Fibroblast of the aortic adventitia (primary cell): ENCODE results near the gene EXD3. TPM values are rescaled to one million over a fixed set of nuclear protein-coding genes. Genes with fewer than 3 reads are reported as not detected.

Experiments used
- DNase-seq: peaks from one replicate; pipeline ENCODE4 v3.0.0-alpha.2; 2010; ENCODE audit warnings: low read depth
- H3K4me3 ChIP-seq: 2 replicates; pipeline ENCODE4 v1.5.1; 2011; ENCODE audit warnings: low read depth, mild to moderate bottlenecking, control low read depth, low read length, moderate library complexity
- CTCF ChIP-seq: IDR thresholded peaks from 2 replicates; pipeline ENCODE4 v1.5.1; 2011; ENCODE audit warnings: mild to moderate bottlenecking, low read length, control low read depth, inconsistent platforms; ENCODE audit not compliant: insufficient read depth
- total RNA-seq: library from RNA; depleted of rRNA; stranded (reverse); fragments of >200 nt; gene quantifications from 2 replicates; pipeline ENCODE4 v1.2.3, GENCODE V29; 2012; ENCODE audit warnings: low replicate concordance

EXD3 gene
- total RNA-seq, 1 donor = 5.2 TPM

GRCh38 chr9:137311986-137312851 lies 110.7 kb downstream of the EXD3 start:
- no peak for DNase-seq
- H3K4me3 ChIP-seq = no peak overlapping the region
- TF ChIP-seq CTCF = no peak

GRCh38 chr9:137311171-137311985 lies 111.6 kb downstream of the EXD3 start:
- DNase-seq = no peak
- TF ChIP-seq CTCF = no peak
- H3K4me3 ChIP-seq = no peak overlapping the region

- no peak for DNase-seq
- H3K4me3 ChIP-seq = no peak overlapping the region
- no peak for TF ChIP-seq CTCF
Observed at GRCh38 chr9:137310189-137311052, 112.5 kb downstream of the EXD3 start.

GRCh38 chr9:137309368-137310188 lies 113.4 kb downstream of the EXD3 start:
- H3K4me3 ChIP-seq = no peak overlapping the region
- no peak for TF ChIP-seq CTCF
- DNase-seq = no peak

DNA sequence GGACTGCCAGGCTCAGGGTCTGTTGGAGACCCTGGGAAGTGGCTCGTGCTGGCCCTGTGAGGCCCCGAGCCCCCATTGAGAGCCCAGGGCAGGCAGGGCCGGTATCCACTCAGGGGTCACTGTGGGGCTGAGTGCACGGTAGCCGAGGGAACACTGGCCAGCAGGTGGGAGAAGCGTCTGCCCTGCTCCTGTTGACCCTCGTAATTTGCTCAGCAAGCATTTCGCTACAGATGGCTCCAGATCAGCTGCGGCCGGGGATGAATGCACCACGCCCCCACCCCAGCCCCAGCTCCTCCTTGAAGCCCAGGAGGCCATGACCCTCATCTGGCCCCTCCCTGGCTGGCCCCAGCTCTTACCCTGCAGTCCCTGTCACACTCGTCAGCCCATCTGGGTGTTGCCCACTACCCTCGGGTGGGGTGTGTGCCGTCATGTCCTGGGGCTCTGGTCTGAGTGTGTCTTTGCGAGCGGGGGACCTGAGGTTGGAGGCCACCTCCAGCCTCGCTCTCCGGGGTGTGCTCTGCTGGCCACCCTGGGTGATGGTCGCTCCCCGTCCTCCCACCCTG lies 114.8 kb downstream of the EXD3 start:
- DNase-seq = no peak
- no peak for TF ChIP-seq CTCF
- no peak overlapping the region for H3K4me3 ChIP-seq
